NCI-H2196 treated with DMSO at 0.1 percent for 48 hours (cell line): ENCODE data around the gene CNTD1.
"Not testable (repeated sequence)": the region's sequence is repeated elsewhere in the genome, so short reads cannot be mapped to it uniquely, and the experiment has no call there.

ENCODE experiments used
- DNase-seq: peaks from one replicate; lab custom pipeline; 2025; ENCODE audit not compliant: unreplicated experiment; lab: John Stamatoyannopoulos, UW

Gene CNTD1, protein sequence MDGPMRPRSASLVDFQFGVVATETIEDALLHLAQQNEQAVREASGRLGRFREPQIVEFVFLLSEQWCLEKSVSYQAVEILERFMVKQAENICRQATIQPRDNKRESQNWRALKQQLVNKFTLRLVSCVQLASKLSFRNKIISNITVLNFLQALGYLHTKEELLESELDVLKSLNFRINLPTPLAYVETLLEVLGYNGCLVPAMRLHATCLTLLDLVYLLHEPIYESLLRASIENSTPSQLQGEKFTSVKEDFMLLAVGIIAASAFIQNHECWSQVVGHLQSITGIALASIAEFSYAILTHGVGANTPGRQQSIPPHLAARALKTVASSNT

DNA sequence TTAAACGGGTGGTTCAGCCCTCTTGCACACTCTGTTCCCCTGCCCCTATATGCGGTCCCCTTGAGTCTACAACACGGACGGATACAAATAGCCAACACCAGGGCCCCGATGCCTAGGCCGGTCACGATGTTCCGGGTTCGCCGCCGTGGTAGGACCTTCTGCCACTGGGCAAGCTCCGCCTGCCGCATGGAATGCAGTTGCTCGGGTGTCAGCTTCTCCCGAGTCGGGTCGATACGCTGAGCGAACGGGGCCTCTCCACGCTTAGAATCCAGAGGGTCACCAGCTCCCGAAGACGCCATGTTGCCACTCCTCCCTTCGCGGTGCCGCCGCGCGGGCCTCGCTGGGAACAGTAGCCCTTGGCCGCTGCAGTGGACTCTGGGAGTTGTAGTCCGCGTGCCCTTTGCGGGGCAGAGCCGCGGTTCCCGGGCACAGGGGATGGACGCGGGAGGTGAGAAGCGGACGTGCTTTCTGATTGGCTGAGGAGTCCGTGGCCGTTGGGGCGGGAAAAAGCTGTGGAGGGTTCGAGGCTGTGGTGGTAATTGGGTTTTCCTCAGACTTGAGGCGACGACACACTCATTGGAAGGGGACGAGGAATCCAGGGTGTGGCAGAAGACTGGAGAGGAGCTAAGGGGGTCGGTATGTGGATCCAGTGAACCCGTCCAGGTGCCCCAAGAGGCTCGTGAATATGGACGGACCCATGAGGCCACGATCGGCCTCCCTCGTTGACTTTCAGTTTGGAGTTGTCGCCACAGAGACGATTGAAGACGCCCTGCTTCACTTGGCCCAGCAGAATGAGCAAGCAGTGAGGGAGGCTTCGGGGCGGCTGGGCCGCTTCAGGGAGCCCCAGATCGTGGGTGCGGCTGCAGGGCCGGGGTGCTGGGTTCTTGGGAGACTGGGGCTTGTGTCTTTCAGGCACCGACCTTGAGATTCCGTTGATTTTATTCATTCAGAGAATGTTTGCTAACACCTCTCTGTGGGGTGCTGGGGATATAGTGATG lies at the start of gene CNTD1, which contains the start of gene COA3:
Gene CNTD1, plus strand, starts transcription at position 479 of the 998 bp plus-strand sequence. Its CDS starts 207 bp downstream, at position 686.
Gene COA3, minus strand, starts transcription at position 322 of the 998 bp plus-strand sequence. Its CDS starts 23 bp downstream, at position 299.
- DNase-seq, result peak; percentile 53

DNA sequence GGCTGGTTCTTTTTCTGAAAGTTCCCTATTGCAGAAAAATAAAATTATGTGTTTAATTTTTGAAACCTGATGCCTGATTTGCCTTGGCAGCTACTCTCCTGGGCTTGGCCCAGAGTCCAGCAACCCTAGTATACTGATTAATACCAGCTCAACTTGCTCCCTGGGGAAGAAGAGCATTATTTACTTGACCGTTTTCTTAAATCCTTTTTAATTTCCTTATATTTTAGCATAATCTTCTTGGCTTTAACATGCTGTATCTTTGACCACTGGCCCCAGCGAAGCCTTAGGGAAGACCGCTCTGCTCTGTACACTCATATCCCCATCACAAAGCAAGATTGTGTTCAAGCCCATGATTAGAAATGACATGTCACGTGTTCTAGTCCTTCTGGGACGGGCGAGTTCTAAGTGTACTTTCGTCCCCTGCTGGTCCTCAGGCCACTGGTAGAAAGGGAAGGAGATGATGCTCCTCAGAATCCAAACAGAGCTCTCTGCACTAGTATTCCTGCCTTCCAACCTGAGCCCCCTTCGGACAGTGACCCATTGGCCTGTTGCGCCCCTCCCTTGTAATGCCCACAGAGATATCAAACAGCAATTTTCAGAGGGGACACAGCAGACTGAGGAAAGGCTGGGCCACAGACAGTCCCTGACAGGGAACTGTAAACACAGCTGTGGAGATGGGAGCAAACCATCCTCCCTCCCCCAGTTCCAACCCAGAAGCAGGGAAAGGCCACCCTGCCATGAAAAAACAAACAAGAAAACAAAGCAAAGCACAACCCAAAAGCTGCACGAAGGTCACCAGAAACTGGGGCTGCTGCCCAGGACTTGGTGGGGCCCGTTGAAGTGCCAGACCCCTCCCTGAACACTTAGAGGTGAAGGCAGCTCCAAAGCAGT lies 49.5 kb upstream of the CNTD1 start:
- no peak for DNase-seq

DNA sequence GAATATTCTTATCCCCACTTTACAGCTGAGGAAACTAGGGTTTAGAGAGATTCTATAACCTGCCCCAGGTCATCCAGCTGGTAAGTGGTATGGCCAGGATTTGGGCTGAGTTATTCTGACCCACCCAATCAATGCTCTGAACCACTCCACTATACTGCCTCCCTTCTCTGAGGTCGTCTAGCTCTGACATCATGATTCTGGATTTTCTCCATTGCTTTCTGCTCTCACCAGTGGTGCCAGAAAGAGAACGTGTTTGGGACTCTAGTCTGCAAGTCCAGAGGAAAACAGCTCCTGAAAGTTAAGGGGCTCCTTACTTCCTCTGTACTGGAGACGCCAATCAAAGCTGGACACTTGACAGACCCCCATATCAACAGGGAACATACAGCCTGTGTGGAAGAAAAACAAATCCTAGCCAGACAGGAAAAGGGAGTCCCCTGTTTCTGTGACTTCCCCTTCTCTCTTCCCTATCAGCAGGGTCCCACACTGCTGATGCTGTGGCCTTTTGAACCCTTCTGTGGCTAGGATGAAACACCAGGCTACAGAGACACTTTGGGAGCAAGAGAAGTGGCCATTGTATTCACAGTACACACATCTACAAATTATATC lies 47.8 kb upstream of the CNTD1 start:
- no peak for DNase-seq

DNA sequence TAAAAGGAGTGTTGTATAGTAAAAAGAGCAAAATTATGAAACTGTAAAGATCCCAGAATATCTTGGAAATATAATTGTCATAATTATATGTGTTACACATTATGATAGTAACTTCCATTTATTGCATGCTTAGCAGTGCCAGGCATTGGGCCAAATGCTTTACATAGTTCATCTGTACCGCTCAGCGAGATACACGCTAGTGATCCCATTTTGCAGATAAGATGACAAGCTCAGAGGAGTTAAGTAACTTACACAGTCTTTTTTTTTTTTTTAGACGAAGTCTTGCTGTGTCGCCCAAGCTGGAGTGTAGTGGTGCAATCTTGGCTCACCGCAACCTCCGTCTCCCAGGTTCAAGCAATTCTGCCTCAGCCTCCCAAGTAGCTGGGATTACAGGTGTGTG lies 47.0 kb upstream of the CNTD1 start:
- DNase-seq, result no peak

DNA sequence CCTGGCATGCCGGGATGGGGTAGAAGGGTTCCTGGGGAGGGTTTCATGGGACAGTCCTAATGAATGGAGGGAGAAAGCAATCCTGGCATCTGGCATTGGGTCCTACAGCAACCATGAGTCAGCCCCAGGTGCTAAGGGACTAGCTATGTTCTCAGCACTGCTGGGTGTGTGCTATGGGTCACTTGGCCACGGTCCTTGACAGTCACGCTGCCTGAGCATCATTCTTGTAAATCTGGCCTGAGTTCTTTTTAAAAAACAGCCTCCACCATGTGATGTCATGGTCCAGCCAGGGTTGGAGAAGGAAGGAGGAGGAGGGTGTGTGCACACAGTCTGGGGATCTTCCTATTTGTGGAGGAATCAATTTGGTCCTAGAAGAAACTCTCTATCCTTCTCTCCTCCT lies 43.9 kb upstream of the CNTD1 start:
- DNase-seq, result no peak

DNA sequence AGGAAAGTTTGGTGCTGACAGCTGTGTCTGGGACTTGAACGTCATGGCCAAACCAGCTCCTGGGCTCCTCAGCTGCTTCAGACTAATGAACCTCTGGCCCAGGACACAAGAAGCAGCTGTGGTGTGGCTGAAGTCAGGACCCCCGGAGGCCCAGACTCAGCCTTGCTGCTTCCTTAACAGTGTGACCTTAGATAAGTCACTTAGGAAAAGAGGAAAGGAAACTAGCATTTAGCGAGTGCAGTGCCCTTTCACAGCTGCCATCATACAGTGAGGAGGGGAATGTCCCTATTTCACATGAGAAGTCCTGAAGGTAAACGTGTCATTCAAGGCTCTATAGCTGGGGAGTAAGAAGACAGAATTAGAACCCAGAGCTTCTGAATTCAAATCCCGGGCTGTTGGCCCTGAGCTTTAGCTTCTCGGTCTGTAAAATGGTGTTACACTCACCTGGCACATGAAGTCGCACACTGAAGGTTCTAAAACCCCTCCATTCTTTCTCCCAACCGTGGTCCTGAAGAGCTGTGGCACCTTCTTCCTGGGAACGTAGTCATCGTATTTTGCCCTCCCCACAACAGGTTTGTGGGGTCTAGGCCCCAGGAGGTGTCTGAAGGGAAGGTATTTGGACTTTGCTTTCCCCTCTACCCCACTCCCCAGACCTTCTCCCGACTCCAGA lies 38.5 kb upstream of the CNTD1 start:
- DNase-seq, result no peak

DNA sequence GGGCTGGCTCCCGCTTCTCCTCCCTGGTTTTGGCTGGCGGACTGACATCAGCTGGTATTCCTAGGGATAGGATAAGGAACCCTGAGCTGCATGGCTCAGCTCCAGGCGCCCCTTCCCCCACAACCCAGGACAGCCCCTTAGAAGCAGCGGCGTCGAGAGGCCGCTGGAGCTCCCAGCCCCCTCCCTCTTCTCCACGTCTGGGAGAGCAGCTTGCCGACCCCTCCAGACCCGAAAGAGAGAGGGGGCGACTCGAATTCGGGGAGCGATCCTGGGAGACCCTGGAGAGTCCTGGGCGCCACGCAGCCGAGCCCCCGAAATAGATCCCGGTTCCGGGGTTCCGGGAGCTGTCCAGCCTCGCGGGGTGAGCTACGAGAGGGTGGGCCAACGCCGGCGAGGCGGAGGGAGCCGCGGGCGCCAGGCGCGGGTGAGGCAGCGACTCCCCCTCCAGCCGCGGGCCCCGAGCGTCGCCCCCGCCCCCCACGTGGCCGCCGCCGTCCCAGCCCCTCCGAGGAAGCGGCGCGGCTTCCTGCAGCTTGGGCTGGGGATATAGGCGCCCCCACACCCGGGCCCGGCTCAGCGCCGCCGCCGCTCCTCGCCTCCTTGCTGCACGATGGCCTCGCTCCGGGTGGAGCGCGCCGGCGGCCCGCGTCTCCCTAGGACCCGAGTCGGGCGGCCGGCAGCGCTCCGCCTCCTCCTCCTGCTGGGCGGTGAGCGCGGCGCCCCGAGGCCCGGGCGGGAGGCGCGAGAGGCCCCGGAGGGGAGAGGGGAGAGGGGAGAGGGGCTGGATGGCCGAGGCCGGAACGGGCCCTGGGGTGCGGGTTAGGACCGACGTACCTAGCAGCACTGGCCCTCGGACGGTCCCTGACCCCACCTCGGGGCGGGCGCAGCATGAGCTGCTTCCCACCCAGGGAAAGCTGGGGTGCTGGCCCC lies 37.7 kb upstream of the CNTD1 start, which contains the start of gene RAMP2:
Gene RAMP2, plus strand, starts transcription at position 576 of the 930 bp plus-strand sequence. Its CDS starts 35 bp downstream, at position 611.
- DNase-seq, result no peak

DNA sequence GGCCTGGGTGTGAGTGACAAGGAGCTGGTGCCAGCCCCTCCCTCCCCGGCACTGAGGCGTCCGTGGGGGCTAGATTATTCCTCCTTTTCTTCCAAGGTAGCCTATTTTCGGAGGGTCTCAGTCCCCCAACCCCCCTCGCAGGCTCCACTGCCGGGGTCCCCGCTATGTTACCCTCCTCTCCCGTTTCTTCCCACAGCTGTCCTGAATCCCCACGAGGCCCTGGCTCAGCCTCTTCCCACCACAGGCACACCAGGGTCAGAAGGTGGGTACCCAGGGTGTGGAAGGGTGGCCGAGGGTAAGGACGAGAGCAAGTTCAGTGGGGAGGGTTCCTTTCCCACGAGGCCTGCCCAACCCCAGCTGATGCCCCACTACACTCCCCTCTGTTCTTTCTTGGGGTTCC lies 37.0 kb upstream of the CNTD1 start:
- no peak for DNase-seq

DNA sequence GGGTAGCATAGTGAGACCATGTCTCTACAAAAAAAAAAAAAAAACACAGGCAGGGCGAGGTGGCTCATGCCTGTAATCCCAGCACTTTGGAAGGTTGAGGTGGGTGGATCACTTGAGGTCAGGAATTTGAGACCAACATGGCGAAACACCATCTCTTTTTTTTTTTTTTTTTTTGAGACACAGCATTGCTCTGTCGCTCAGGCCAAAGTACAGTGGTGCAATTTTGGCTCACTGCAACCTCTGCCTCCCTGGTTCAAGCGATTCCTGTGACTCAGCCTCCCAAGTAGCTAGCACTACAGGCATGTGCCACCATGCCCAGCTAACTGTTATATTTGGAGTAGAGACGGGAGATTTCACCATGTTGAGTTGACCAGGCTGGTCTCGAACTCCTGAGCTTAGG lies 32.5 kb upstream of the CNTD1 start:
- no peak for DNase-seq

DNA sequence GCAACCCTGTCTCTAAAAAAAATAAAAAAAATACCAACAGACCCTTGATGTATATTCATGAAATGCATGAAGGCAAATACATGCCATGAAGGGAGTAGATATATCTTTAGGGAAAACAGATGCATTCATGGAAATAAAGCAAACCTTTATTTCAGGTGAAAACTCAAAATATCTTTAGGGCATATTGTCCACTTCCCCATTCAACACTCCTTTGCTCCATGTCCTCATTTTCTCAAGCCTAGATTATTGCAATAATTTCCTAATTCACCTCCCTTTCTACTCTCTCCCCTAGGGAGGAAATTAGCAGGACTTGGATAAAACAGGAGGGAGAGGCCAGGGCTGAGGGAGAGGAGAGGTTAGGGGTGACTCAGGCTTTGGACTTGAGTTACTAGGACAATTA lies 31.1 kb upstream of the CNTD1 start:
- DNase-seq, result no peak

DNA sequence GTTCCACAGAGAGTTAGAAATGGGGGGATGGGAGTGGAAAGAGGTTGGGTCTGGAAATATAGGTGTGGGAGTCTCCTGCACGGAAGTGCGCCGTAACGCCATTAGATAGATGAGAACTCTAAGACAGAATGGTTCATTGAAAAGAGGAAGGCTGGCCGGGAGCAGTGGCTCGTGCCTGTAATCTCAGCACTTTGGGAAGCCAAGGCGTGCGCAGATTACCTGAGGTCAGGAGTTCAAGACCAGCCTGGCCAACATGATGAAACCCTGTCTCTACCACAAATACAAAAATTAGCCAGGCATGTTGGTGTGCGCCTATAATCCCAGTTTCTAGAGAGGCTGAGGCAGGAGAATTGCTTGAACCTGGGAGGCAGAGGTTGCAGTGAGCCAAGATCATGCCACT lies 30.7 kb upstream of the CNTD1 start:
- not testable (repeated sequence) for DNase-seq

DNA sequence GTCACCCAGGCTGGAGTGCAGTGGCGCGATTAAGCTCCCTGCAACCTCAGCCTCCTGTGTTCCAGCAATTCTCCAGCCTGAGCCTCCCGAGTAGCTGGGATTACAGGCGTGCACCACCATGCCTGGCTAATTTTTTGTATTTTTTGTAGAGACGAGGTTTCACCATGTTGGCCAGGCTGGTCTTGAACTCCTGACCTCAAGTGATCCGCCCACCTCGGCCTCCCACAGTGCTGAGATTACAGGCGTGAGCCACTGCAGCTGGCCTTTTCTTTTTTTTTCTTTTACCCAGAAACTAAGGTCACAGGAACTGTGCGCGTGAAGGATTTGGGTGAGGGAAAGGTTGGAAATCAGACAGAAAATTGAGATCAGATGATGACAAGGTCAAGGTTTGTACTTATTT lies 28.7 kb upstream of the CNTD1 start:
- not testable (repeated sequence) for DNase-seq

DNA sequence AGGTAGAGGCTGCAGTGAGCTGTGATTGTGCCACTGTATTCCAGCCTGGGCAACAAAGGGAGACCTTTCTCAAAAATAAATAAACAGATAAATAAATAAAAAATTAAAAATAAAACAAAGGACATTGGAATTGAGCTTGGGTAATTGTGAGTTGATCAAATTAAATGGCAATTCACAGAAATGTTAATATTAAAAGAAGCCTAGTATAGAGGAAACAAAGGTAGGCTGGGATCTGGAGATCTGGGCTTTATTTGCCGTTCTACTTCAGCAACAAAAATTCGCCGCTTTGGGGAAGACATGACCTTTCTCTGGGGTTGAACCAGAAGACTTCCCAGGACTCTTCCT lies 25.7 kb upstream of the CNTD1 start:
- DNase-seq, result no peak

DNA sequence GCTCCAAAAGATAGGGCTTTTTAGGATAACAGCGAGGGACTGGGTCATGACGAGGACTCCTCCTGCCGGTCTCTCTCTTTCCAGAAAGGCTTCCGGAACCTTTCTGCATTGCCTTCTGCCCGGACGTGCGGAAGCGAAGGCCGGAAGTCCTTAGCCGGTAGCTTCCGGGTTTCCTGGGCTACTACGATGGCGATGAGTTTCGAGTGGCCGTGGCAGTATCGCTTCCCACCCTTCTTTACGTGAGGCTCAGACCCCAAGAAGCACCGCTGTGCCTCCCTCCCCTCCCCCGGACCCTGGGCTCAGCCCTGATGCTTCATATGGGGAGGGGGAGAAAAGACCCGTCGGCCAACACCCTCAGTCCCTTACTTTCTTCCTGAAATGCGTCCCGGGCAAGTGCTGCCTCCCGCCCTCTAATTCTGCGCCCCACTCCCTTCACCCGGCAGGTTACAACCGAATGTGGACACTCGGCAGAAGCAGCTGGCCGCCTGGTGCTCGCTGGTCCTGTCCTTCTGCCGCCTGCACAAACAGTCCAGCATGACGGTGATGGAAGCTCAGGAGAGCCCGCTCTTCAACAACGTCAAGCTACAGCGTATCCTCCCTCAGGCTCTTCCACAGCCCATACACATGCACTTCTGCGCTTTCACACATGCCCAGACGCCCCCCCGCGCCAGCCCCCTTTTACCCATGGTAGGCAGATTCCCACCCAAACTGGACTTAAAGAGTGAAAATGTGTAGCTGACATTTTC lies 25.2 kb upstream of the CNTD1 start, which contains the start of gene VPS25:
Gene VPS25, plus strand, starts transcription at position 160 of the 746 bp plus-strand sequence. Its CDS starts 27 bp downstream, at position 187.
- DNase-seq, result peak; percentile 33

DNA sequence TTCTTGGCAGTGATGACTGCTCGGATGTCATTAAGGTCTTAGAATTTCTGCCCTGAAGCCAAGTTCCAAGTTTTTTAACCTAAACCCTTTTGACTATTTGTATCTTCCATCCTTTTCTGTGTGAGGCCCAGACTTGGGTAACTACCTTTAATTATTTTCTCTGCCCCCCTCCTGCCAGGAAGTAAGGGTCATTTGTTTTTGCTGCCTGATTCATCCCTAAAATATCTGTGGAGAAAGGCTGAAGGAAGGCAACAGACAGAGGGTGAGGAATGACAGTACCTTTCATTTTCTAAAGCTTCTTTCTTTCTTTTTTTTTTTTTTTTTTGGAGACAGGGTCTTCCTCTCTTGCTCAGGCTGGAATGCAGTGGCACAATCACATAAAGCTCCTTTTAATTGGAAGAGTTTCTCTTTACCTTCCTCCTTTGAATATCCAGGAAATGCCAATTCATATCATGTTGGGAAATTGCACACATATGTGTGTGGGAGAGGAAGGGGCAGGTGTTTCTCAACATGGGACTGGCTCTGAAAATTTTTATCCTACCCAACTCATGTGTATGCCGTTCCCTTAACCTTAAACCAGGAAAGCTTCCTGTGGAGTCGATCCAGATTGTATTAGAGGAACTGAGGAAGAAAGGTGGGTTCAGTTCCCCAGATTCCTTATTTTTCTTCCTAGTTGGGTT lies 24.5 kb upstream of the CNTD1 start:
- no peak for DNase-seq

DNA sequence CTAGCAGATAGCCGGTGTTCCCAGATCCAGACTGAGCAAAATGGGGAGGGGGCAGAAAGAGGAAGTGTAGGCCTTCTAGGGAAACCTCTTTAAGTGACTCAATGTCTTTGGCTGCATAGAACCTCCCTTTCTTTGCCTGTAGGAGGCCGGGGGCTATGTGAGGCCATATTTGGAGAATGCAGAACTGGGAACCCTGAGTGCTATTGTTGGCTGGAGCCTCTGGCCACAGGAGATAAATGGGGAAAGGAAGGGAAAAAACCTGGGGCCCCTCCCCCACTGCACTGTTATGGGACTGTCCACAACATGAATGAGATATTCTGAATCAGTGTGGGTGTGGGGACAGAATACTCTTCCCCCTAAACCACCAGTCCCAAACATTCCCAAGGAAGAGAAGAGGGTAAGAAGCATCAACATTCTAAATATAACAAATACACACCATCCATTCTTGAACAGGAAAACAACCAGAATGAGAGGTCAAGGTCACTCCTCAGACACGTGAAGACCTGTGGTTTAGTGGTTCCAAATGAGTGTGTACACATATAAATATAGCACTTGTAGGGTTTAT lies 23.0 kb upstream of the CNTD1 start:
- no peak for DNase-seq

DNA sequence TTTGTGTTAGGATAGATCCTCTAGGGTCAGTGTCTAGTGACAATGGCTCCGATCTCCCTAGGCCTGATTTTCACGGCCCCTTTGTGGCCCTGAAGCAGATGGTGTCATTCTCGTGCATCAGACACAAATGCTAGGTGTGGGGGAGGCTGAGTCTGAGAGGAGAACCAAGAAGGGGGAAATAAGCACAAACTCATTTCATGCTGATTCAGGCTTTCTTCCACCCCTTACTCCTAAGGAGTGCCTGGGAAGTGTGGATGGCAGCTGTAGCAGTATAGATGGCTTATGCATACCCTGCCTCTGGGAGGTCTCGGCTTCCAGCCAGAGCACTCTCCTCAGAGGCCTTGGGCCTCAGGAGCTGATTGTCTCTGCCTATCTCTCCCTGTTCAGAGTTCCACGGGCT lies 20.1 kb upstream of the CNTD1 start:
- DNase-seq, result no peak
